ENCODE results near the gene COL5A1.
A peak's percentile ranks its signal among the peaks of the same experiment; 100 is the strongest.

Gene COL5A1

DNA sequence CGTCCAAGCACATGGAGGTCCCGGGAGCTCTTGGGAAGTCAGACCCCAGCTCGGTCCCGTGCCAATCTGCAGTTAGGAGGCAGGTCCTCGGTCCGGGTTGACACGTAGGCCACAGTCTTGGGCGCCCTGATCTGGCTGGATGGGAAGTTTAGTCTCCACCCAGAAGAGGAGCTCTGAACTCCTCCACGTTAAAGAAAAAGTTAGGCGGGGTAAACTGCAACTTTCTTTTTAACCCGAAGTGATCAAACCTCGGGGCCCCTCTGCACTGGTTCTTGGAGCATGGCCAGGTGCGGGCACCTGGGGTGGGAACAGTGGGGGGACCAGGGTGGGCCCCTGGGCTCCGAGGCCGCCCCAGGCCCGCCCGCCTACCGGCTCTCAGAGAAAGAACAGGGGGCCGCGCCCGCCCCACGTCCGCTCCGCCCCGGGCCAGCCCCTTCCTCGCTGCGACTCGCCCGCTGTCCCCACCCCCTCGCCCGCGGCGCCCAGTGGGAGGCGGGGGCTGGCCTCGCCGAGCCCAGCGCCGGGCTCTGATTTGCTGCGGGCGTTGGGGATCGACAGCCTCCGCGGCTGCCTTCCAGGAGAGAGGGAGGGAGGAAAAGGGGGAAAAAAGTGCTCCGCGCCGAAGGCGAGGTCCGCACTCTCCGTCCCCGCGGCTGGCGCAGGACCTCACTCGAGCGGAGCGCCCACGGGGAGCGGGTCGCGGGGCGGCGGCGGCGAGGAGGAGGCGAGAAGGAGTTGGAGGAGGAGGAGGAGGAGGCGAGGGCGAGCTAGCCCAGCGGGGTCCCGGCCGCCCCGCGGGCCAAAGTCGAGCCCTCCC lies at the start of gene COL5A1:
COL5A1 (plus strand) TSS at position 631 of the 817 bp plus-strand sequence. CDS start 385 bp downstream, outside the sequence.
- peak; percentile 4 for DNase-seq (ENCODE audit: low read depth)

DNA sequence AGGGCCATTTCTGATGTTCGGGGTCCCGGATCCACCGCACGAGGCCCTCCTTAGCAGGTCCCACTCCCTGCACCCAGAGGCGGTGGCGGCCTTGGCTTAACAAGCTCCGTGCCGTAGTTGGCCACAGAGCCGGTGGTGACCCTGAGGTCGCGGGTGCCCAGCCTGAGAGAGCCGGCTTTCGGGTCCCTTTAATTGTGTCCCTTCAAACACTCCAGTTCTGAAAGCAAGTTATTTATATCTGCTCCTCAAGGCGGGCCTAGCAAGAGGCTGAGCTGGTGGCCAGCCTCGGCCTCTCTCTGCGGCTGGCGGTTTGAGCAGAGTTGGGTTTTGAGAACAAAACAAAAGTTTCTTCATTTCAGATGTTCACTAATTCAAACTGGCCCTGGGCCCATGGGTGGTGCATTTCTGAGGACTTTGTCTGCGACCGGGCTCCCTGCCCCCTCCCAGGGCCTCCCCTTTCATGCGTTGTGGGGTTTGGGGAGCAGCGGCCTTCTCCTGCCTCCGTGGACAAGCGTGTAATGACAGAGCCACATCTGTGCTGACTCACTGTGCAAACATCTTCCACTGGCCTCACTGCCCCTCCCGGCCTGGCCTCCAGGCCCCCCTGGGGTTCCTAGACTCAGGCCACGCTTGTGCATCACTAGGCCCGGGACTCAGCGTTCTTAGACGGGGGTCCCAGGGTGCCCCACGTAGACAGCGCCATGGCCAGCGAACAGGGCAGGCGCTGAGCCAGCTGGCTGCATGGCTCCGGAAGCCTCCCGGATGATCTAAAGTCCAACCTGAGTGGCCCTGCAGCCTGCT lies 49.4 kb upstream of the COL5A1 start:
- no peak for DNase-seq (ENCODE audit: low read depth)

DNA sequence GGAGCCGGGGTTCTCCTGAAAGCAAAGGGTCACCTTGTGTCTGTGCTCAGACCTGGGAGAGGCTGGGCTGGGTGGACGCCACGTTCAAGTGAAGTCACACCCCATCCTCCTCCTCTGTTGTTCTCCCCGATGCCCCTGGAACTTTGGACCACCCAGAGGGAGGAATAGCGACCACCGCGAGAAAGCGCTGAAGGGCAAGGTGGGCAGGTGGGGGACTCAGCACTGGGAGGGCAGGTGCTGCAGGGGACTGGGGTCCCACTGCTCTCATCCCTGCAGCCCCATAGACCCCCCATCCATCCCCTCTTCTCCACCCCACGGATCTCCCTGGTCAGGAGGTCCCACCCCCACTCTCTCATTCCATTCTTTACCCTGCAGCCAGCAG lies 48.8 kb upstream of the COL5A1 start:
- no peak for DNase-seq (ENCODE audit: low read depth)

DNA sequence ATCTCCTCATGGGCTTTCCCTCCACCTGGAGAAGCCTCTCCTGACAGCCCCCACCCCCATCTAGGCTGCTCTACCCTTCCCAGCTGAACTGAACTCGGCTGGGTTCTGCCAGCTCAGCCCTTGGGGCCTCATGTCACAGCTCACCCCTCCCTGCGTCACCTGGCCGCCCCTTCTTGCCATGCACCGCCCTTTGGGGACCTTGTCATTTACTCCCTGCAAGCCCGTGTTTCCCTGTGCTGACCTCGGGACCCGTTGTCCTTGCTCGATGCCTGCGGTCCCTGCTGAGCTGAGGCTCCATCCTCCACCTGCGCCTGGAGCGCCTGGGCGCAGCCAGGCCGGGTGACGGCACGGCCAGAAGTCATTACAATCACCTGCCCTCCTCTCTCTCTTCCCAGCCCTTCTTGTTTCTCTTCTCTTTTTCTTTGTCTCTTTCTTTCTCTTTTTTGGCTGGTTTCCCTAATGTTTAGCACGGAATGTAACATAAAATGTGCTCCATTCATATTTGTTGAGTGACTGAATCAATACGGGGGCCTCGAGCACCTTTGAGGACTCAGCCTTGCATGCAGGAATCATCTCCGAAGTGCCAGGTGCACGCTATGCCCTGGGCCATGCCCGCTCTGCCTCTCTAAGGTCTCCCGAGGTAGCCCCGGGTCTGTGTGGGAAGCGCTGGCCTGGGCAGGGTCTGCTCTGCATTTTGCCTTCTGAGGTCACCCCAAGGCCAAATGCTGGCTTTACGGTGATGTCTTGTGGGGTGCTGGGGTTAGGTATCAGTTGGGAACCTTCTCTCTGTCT lies 48.1 kb upstream of the COL5A1 start:
- DNase-seq (ENCODE audit: low read depth), result no peak

GRCh38 chr9:134594078-134594941 lies 47.3 kb upstream of the COL5A1 start:
- DNase-seq (ENCODE audit: low read depth), result no peak

DNA sequence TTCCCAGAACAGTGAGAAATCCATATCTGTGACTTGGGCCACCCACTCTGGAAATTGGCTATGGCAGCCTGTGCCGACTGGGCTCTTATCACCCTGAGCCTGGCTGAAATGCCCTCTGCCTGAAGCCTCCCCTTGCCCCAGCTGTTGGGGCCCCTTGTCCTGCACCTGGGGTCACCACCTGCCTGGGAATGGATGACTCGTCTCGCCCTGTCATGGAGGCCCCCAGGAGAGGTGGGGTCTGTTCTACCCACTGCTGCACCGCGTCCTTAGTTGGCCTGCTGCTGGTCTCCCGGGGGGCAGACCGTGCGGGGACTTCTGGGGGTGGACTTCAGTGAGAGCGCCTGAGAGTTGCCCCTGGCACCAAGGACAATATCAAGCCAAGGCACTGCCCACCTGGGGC lies 46.6 kb upstream of the COL5A1 start:
- no peak for DNase-seq (ENCODE audit: low read depth)

- DNase-seq (ENCODE audit: low read depth), result no peak
These were observed 44.3 kb upstream of the COL5A1 start for GRCh38 chr9:134597041-134597913.

- no peak for DNase-seq (ENCODE audit: low read depth)
These were observed 43.4 kb upstream of the COL5A1 start for GRCh38 chr9:134597957-134598883.

GRCh38 chr9:134598884-134599245 lies 42.7 kb upstream of the COL5A1 start:
- DNase-seq (ENCODE audit: low read depth), result no peak

GRCh38 chr9:134600371-134600770 lies 41.2 kb upstream of the COL5A1 start:
- DNase-seq (ENCODE audit: low read depth), result no peak

GRCh38 chr9:134600836-134601638 lies 40.6 kb upstream of the COL5A1 start:
- DNase-seq (ENCODE audit: low read depth), result no peak

GRCh38 chr9:134601764-134602163 lies 39.8 kb upstream of the COL5A1 start:
- no peak for DNase-seq (ENCODE audit: low read depth)

- DNase-seq (ENCODE audit: low read depth), result no peak
These were observed 38.8 kb upstream of the COL5A1 start for GRCh38 chr9:134602547-134603362.

- no peak for DNase-seq (ENCODE audit: low read depth)
These were observed 36.8 kb upstream of the COL5A1 start for GRCh38 chr9:134604834-134605233.

DNA sequence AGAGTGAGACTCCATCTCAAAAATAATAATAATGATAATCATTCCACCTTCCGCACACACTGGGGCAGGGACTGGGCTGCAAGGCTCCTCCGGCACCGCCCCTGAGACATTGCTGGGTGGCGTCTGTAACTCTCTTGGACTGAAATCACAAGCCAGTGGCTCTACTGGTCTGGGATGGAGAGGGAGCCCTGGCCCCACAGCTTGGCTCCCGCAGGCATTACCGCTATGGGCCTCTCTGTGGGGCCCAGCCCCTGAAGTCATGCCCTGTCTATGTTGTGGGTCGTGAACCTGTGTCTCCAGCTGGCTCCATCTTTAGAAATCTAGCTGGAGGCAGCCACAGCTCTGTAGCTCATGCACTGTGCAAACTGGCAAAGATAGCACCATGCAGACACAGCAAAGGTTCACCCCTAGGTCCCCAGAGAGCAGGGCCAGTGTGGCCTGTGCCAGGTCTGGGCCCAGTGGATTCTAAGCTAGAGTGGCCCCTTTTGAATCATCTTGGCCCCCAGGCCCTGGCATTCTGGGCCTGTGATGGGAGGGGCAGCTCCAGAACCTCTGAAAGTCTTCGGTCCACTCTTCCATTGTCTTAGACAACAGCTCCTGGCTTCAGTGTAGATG lies 36.1 kb upstream of the COL5A1 start:
- DNase-seq (ENCODE audit: low read depth), result no peak

- DNase-seq (ENCODE audit: low read depth), result no peak
These were observed 35.6 kb upstream of the COL5A1 start for GRCh38 chr9:134605966-134606357.

Data from stimulated activated CD8-positive, alpha-beta memory T cell treated with anti-CD3 and anti-CD28 coated beads, Interleukin-15, amount 100 ng/mL, for 1 hour (primary cell).